H9 (cell line): ENCODE data around the gene TEX13A. TPM values are rescaled to one million over a fixed set of nuclear protein-coding genes. Genes with fewer than 3 reads are reported as not detected.

Experiments
- DNase-seq: peaks from one replicate; pipeline ENCODE4 v3.0.0-alpha.2; 2017
- H2AFZ ChIP-seq: one replicate; pipeline ENCODE4 v1.6.1; 2013; ENCODE audit warnings: mild to moderate bottlenecking, low read length, control low read depth, moderate library complexity
- H2AK5ac ChIP-seq: 2 replicates; pipeline ENCODE4 v1.6.1; 2013; ENCODE audit warnings: low read length, control low read depth, mixed read lengths; ENCODE audit not compliant: insufficient read length
- H2BK120ac ChIP-seq: one replicate; pipeline ENCODE4 v1.6.1; 2013; ENCODE audit warnings: low read depth, mild to moderate bottlenecking, low read length, control low read depth, inconsistent platforms; ENCODE audit not compliant: poor library complexity, severe bottlenecking
- H2BK12ac ChIP-seq: 2 replicates; pipeline ENCODE4 v1.6.1; 2013; ENCODE audit warnings: low read length, control low read depth, mixed read lengths, low read depth; ENCODE audit not compliant: insufficient read length
- H2BK15ac ChIP-seq: 2 replicates; pipeline ENCODE4 v1.6.1; 2013; ENCODE audit warnings: low read depth, low read length, control low read depth
- H2BK20ac ChIP-seq: one replicate; pipeline ENCODE4 v1.6.1; 2013; ENCODE audit warnings: low read depth, mild to moderate bottlenecking, low read length, control low read depth, inconsistent platforms; ENCODE audit not compliant: poor library complexity, severe bottlenecking
- H2BK5ac ChIP-seq: 2 replicates; pipeline ENCODE4 v1.6.1; 2013; ENCODE audit warnings: low read length, control low read depth, mixed read lengths; ENCODE audit not compliant: insufficient read length
- H3K14ac ChIP-seq: 2 replicates; pipeline ENCODE4 v1.6.1; 2013; ENCODE audit warnings: low read length, control low read depth; ENCODE audit not compliant: insufficient read depth
- H3K18ac ChIP-seq: 2 replicates; pipeline ENCODE4 v1.6.1; 2013; ENCODE audit warnings: low read depth, mild to moderate bottlenecking, mixed read lengths, low read length, control low read depth; ENCODE audit not compliant: insufficient read length
- H3K23ac ChIP-seq: 2 replicates; pipeline ENCODE4 v1.6.1; 2013; ENCODE audit warnings: low read length, control low read depth, mixed read lengths, low read depth; ENCODE audit not compliant: insufficient read length
- H3K23me2 ChIP-seq: 2 replicates; pipeline ENCODE4 v1.6.1; 2013; ENCODE audit warnings: low read depth, mild to moderate bottlenecking, mixed read lengths, low read length, control low read depth; ENCODE audit not compliant: insufficient read length, poor library complexity, severe bottlenecking
- H3K27ac ChIP-seq: 2 replicates; pipeline ENCODE4 v1.5.1; 2013; ENCODE audit warnings: low read length, control low read depth, mixed read lengths, low read depth; ENCODE audit not compliant: insufficient read length
- H3K27me3 ChIP-seq: 2 replicates; pipeline ENCODE4 v1.6.1; 2013; ENCODE audit warnings: low read length, control low read depth, inconsistent platforms; ENCODE audit not compliant: insufficient read depth
- H3K4ac ChIP-seq: 2 replicates; pipeline ENCODE4 v1.6.1; 2013; ENCODE audit warnings: low read depth, mild to moderate bottlenecking, control low read depth, inconsistent platforms, low read length, moderate library complexity
- H3K4me1 ChIP-seq: 2 replicates; pipeline ENCODE4 v1.6.1; 2013; ENCODE audit warnings: low read length, control low read depth, inconsistent platforms; ENCODE audit not compliant: insufficient read depth
- H3K4me2 ChIP-seq: 2 replicates; pipeline ENCODE4 v1.6.1; 2013; ENCODE audit warnings: low read length, control low read depth, mixed read lengths; ENCODE audit not compliant: insufficient read length, insufficient read depth
- H3K56ac ChIP-seq: 2 replicates; pipeline ENCODE4 v1.6.1; 2013; ENCODE audit warnings: low read depth, mild to moderate bottlenecking, mixed read lengths, low read length, control low read depth; ENCODE audit not compliant: insufficient read length
- H3K79me1 ChIP-seq: 2 replicates; pipeline ENCODE4 v1.6.1; 2013; ENCODE audit warnings: low read depth, mild to moderate bottlenecking, moderate library complexity, low read length, control low read depth, inconsistent platforms; ENCODE audit not compliant: insufficient read depth, poor library complexity, severe bottlenecking
- H3K79me2 ChIP-seq: 2 replicates; pipeline ENCODE4 v1.6.1; 2013; ENCODE audit warnings: low read length, control low read depth, inconsistent platforms; ENCODE audit not compliant: insufficient read depth
- H3K9ac ChIP-seq: 2 replicates; pipeline ENCODE4 v1.6.1; 2013; ENCODE audit warnings: low read length, control low read depth, mixed read lengths; ENCODE audit not compliant: insufficient read length; ENCODE audit errors: extremely low read depth
- H3K9me3 ChIP-seq: one replicate; pipeline ENCODE4 v1.6.1; 2013; ENCODE audit warnings: low read depth, low read length, inconsistent platforms; ENCODE audit not compliant: control insufficient read depth
- H3T11ph ChIP-seq: one replicate; pipeline ENCODE4 v1.6.1; 2013; ENCODE audit warnings: mild to moderate bottlenecking, low read length, control low read depth, inconsistent platforms
- H4K20me1 ChIP-seq: one replicate; pipeline ENCODE4 v1.6.1; 2013; ENCODE audit not compliant: control insufficient read depth, insufficient read length, insufficient read depth
- H4K5ac ChIP-seq: 2 replicates; pipeline ENCODE4 v1.6.1; 2013; ENCODE audit warnings: low read depth, mild to moderate bottlenecking, mixed read lengths, low read length, control low read depth; ENCODE audit not compliant: insufficient read length
- H4K8ac ChIP-seq: replicated peaks from 2 replicates; pipeline ENCODE4 v1.6.1; 2013; ENCODE audit warnings: low read length, control low read depth, mixed read lengths, low read depth; ENCODE audit not compliant: insufficient read length
- H4K91ac ChIP-seq: 2 replicates; pipeline ENCODE4 v1.6.1; 2013; ENCODE audit warnings: low read depth, mild to moderate bottlenecking, moderate library complexity, mixed read lengths, low read length, control low read depth; ENCODE audit not compliant: insufficient read length
- H3K27ac Mint-ChIP-seq, 3 experiments: 2 replicates in 2 of 3; 3 replicates in 1 of 3; pipeline ENCODE4 v1.8.0; 2020 to 2021; ENCODE audit warnings: mixed read lengths in 3 of 3, mild to moderate bottlenecking in 1 of 3, moderate library complexity in 1 of 3
- H3K27me3 Mint-ChIP-seq: 2 replicates; pipeline ENCODE4 v1.8.0; 2021; ENCODE audit warnings: low read depth, mild to moderate bottlenecking, moderate library complexity, mixed read lengths
- H3K36me3 Mint-ChIP-seq, 3 experiments: 2 replicates in 2 of 3; 3 replicates in 1 of 3; pipeline ENCODE4 v1.8.0; 2020 to 2021; ENCODE audit warnings: low read depth in 3 of 3, mixed read lengths in 3 of 3; ENCODE audit not compliant: insufficient read depth in 1 of 3
- H3K4me1 Mint-ChIP-seq, 2 experiments: 2 replicates each; pipeline ENCODE4 v1.8.0; 2020; ENCODE audit warnings: mixed read lengths in 2 of 2
- H3K4me3 Mint-ChIP-seq, 2 experiments: 2 replicates in 1 of 2; 3 replicates in 1 of 2; pipeline ENCODE4 v1.8.0; 2020 to 2021; ENCODE audit warnings: mild to moderate bottlenecking in 2 of 2, mixed read lengths in 2 of 2, moderate library complexity in 1 of 2
- H3K9me3 Mint-ChIP-seq, 2 experiments: 2 replicates in 1 of 2; 3 replicates in 1 of 2; pipeline ENCODE4 v1.8.0; 2020; ENCODE audit warnings: mild to moderate bottlenecking in 2 of 2, mixed read lengths in 2 of 2, moderate library complexity in 1 of 2
- WGBS: extraction: QIAGEN DNeasy Blood & Tissue Kit; methylation state at CpG from one replicate; pipeline ENCODE4 v1.1.7; 2013; ENCODE audit warnings: missing lambda C conversion rate, low lambda C conversion rate, mixed read lengths; ENCODE audit not compliant: insufficient read length; ENCODE audit errors: extremely low coverage; 5-methylcytosine and 5-hydroxymethylcytosine counted together
- total RNA-seq: library from RNA; stranded (reverse); gene quantifications from 2 replicates; pipeline ENCODE4 v1.2.1, GENCODE V29; 2021
- TF ChIP-seq, protein P1 (sequence below): fragments of 200-600 bp; sonication (generic); conservative IDR thresholded peaks from 3 replicates; pipeline ENCODE4 v1.8.0; 2021; ENCODE audit warnings: antibody characterized with exemption, mild to moderate bottlenecking

Gene TEX13A
- total RNA-seq, 1 experiment from 2014 or later: not detected

GRCh38 chrX:105228602-105229001, 8.1 kb upstream of the TEX13A start:
- H3K23me2 ChIP-seq: no peaks in the 10 kb centered on the region
- H4K20me1 ChIP-seq: no peaks in the 10 kb centered on the region
- H4K5ac ChIP-seq: no peak overlapping the region
- no peak overlapping the region for H3K14ac ChIP-seq
- H3K79me1 ChIP-seq: no peaks in the 10 kb centered on the region
- H3K23ac ChIP-seq: no peak overlapping the region
- no peak overlapping the region for H2BK20ac ChIP-seq
- Mint-ChIP-seq H3K27ac (peak overlapping the region in 1 of 3 experiments; percentile 90; a peak in 3 of 7 replicates), H3K4me1 (peaks cover 0 to 10% of the 10 kb centered on the region in 2 experiments; a peak in 3 of 4 replicates), H3K4me3 (no peak overlapping the region), H3K9me3 (peaks cover 0 to 23% of the 10 kb centered on the region in 2 experiments; a peak in 2 of 5 replicates), H3K36me3 (no peaks in the 10 kb centered on the region), H3K27me3 (no peaks in the 10 kb centered on the region)
- H3K18ac ChIP-seq: no peak overlapping the region
- H3K4me1 ChIP-seq: no peaks in the 10 kb centered on the region; the same call in 1 of the 2 replicates
- no peaks in the 10 kb centered on the region for H3K79me2 ChIP-seq
- no peak overlapping the region for H2BK12ac ChIP-seq
- H3K27me3 ChIP-seq: no peaks in the 10 kb centered on the region
- H3K4ac ChIP-seq: no peak overlapping the region
- no peak overlapping the region for H4K91ac ChIP-seq
- no peak for DNase-seq
- H2AK5ac ChIP-seq: no peak overlapping the region
- H2BK5ac ChIP-seq: no peak overlapping the region
- no peak overlapping the region for H3K27ac ChIP-seq
- H3K56ac ChIP-seq: no peak overlapping the region
- no peak overlapping the region for H2AFZ ChIP-seq
- TF ChIP-seq, protein P1, sequence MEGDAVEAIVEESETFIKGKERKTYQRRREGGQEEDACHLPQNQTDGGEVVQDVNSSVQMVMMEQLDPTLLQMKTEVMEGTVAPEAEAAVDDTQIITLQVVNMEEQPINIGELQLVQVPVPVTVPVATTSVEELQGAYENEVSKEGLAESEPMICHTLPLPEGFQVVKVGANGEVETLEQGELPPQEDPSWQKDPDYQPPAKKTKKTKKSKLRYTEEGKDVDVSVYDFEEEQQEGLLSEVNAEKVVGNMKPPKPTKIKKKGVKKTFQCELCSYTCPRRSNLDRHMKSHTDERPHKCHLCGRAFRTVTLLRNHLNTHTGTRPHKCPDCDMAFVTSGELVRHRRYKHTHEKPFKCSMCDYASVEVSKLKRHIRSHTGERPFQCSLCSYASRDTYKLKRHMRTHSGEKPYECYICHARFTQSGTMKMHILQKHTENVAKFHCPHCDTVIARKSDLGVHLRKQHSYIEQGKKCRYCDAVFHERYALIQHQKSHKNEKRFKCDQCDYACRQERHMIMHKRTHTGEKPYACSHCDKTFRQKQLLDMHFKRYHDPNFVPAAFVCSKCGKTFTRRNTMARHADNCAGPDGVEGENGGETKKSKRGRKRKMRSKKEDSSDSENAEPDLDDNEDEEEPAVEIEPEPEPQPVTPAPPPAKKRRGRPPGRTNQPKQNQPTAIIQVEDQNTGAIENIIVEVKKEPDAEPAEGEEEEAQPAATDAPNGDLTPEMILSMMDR: no peak
- H3K9me3 ChIP-seq: peaks cover 4% of the 10 kb centered on the region
- no peak overlapping the region for H2BK15ac ChIP-seq
- H2BK120ac ChIP-seq: no peak overlapping the region
- no peak overlapping the region for H3K4me2 ChIP-seq
- WGBS: no CpG with 5 or more reads among the region's 2 CpGs
- H3K9ac ChIP-seq: no peak overlapping the region
- no peak overlapping the region for H3T11ph ChIP-seq
- H4K8ac ChIP-seq: no peak overlapping the region
